ENCODE data around the gene NISCH. TPM values are rescaled to one million over a fixed set of nuclear protein-coding genes. Genes with fewer than 3 reads are reported as not detected.

NISCH gene
- total RNA-seq, 4 donors from 2014 or later, result 65.7 to 150 (median 128) TPM

DNA sequence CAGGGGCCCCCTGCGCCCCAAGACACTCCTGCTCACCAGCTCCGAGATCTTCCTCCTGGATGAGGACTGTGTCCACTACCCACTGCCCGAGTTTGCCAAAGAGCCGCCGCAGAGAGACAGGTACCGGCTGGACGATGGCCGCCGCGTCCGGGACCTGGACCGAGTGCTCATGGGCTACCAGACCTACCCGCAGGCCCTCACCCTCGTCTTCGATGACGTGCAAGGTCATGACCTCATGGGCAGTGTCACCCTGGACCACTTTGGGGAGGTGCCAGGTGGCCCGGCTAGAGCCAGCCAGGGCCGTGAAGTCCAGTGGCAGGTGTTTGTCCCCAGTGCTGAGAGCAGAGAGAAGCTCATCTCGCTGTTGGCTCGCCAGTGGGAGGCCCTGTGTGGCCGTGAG lies 36.7 kb downstream of the NISCH start:
- Histone ChIP-seq H3K27me3 (no peaks in the 10 kb centered on the region), H3K9me3 (no peaks in the 10 kb centered on the region), H3K4me3 (no peak overlapping the region), H3K27ac (no peak overlapping the region), H3K4me1 (peaks cover 0 to 4% (median 0%) of the 10 kb centered on the region in 4 donors), H3K36me3 (peaks cover 0 to 64% (median 0%) of the 10 kb centered on the region in 3 donors)
- no peak for DNase-seq
- TF ChIP-seq POLR2A (IDR thresholded peaks at IDR 0.05), result no peak
- TF ChIP-seq CTCF (IDR thresholded peaks at IDR 0.05), result no peak

- DNase-seq, result no peak
- no peak for TF ChIP-seq POLR2A (IDR thresholded peaks at IDR 0.05)
- no peak for TF ChIP-seq CTCF (IDR thresholded peaks at IDR 0.05)
- Histone ChIP-seq H3K9me3 (no peaks in the 10 kb centered on the region), H3K4me3 (no peak overlapping the region), H3K27me3 (no peaks in the 10 kb centered on the region), H3K27ac (no peak overlapping the region), H3K36me3 (peaks cover 0 to 50% (median 0%) of the 10 kb centered on the region in 3 donors), H3K4me1 (peaks cover 0 to 6% (median 2%) of the 10 kb centered on the region in 4 donors)
Observed at GRCh38 chr3:52493232-52494017, 38.0 kb downstream of the NISCH start.

- peaks cover 0 to 40% (median 0%) of the 10 kb centered on the region in 3 donors for H3K36me3 ChIP-seq
- H3K27ac ChIP-seq, result peak overlapping the region in 2 of 4 donors; percentile 54 to 74
- no peak for DNase-seq
- no peaks in the 10 kb centered on the region for H3K27me3 ChIP-seq
- peak overlapping the region in 1 of 4 donors; percentile 41 for H3K4me3 ChIP-seq
- TF ChIP-seq POLR2A (IDR thresholded peaks at IDR 0.05) (no peak), CTCF (IDR thresholded peaks at IDR 0.05) (no peak)
- no peaks in the 10 kb centered on the region for H3K9me3 ChIP-seq
- peaks cover 0 to 8% (median 3%) of the 10 kb centered on the region in 4 donors for H3K4me1 ChIP-seq
Observed at GRCh38 chr3:52494445-52494844, 39.0 kb downstream of the NISCH start.

GRCh38 chr3:52494886-52495495 lies 39.6 kb downstream of the NISCH start, which contains the start of gene STAB1:
TSS of gene STAB1 (plus strand) at chr3:52495338. CDS start at chr3:52495414, 76 bp downstream.
- Histone ChIP-seq H3K9me3 (no peaks in the 10 kb centered on the region), H3K36me3 (peaks cover 0 to 35% (median 0%) of the 10 kb centered on the region in 3 donors), H3K4me1 (peaks cover 0 to 8% (median 3%) of the 10 kb centered on the region in 4 donors), H3K27ac (peak within 1 kb of the TSS; percentile 35 to 74 (median 52)), H3K4me3 (peak within 1 kb of the TSS in 3 of 4 donors; percentile 5 to 42 (median 41)), H3K27me3 (no peaks in the 10 kb centered on the region)
- DNase-seq, result peak in 2 of 3 donors; percentile 57
- no peak for TF ChIP-seq CTCF (IDR thresholded peaks at IDR 0.05)
- no peak for TF ChIP-seq POLR2A (IDR thresholded peaks at IDR 0.05)

DNA sequence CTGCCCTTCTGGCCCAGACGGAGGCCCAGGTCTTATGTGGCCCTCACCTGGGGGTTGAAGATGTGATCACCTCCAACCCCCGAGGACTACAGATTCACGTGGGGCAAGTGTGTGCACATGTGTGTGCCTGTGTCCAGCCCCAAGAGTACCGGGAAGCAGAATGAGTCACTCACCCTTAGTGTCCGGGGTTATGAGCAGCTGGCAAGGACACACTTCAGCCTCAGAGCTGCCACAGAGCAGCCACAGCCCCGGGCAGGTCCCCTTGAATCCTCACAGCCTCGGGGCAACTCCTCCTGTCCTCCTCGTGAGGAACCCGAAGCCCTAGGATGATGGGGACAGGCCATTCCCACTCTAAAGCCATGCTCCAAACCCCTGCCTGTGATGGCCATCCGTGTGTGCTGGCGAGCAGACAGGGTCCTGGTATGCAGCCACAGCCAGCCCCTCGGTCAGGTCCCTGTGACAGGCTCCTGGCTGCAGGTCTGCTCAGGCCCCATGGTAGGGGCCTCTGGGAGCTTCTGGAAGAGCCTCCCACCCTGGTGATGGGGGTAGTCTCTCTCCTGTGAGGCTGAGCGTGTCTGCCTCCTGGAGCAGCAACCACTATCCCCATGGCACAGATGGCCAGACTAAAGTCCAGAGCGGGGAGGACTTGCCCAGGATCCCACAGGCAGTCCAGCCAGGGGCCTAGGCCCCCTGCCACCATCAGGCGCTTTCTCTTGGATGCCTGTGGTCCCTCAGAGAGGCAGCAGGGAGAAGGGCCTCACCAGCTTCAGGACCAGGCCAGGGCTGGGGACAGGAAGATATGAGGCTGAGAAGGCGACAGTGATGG lies 40.6 kb downstream of the NISCH start:
- Histone ChIP-seq H3K27me3 (no peaks in the 10 kb centered on the region), H3K4me1 (peaks cover 0 to 6% (median 2%) of the 10 kb centered on the region in 4 donors), H3K27ac (peak overlapping the region; percentile 35 to 74 (median 52)), H3K4me3 (peak overlapping the region in 3 of 4 donors; percentile 5 to 42 (median 41)), H3K9me3 (no peaks in the 10 kb centered on the region), H3K36me3 (peaks cover 0 to 25% (median 0%) of the 10 kb centered on the region in 3 donors)
- TF ChIP-seq POLR2A (IDR thresholded peaks at IDR 0.05), result no peak
- no peak for TF ChIP-seq CTCF (IDR thresholded peaks at IDR 0.05)
- DNase-seq, result no peak
